Activated CD8-positive, alpha-beta memory T cell treated with anti-CD3 and anti-CD28 coated beads for 48 hours (primary cell): Measurements from ENCODE around the gene FXYD4.
"Not testable (repeated sequence)": the region's sequence is repeated elsewhere in the genome, so short reads cannot be mapped to it uniquely, and the experiment has no call there.

Experiments
- DNase-seq, 3 experiments: peaks; one replicate each; pipeline ENCODE4 v3.0.0-alpha.2; 2020; ENCODE audit warnings: low read depth in 2 of 3, low spot score in 2 of 3

Gene FXYD4

DNA sequence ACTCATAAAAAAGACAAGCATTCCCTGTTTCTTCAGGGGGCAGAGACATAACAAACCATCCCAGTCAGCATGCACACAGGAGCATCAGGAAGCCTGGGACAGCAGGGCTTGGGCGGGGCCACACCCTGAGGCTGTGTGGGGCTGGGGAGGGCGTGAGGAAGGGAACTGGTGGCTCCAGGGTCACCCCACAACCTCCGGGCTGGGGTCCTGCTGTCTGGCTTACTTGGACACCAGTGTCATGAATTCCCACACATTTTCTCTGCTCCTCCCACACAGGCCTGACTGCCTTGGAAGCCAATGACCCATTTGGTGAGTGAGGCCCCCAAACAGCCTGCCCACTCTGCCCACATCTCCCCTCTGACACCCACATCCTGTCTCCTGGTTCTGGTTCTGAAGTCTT lies 2.8 kb downstream of the FXYD4 start:
- DNase-seq = no peak

DNA sequence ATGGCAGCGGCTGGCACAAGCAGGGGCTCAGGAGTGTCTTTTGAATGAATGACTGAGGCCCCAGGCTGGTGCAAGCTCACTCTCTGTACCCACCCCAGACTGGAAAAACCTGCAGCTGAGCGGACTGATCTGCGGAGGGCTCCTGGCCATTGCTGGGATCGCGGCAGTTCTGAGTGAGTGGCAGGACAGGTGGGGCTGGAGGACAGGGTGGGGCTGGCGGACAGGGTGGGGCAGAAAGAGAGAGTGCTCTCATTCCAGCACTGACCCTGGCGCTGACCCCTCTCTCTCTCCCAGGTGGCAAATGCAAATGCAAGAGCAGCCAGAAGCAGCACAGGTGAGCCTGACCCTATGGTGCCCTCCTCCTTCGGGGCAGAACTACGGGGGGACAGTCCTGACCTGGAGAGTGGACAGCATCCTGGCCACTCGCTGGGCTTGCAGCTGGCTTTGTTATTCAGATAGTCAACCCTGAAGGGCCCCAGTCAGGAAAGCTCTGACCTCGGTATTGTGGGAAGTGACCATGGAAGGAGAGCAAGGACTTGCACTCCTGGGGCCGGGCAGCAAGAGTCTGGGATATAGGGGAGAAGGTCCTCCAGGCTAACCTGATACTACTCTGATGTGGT lies 4.1 kb downstream of the FXYD4 start:
- DNase-seq = no peak

DNA sequence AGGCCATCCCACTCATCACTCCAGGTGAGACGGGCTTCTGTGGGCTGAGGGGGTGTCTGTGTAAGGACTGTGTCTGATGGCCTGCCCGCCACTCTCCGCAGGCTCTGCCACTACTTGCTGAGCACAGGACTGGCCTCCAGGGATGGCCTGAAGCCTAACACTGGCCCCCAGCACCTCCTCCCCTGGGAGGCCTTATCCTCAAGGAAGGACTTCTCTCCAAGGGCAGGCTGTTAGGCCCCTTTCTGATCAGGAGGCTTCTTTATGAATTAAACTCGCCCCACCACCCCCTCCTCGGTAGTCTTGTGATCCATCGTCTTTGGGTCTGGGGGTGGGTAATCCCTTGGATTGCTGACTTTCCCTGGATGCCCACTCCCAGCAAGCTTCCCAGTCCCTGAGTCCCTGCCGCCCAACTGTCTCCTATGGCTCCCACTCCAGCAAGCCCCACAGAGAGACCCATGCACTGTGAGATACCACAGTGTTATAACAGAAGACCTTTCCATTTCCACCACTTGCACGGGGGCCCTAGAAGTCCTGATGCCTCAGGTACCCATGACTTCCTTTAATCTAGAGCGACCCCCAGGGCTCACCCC lies 4.7 kb downstream of the FXYD4 start:
- no peak for DNase-seq

DNA sequence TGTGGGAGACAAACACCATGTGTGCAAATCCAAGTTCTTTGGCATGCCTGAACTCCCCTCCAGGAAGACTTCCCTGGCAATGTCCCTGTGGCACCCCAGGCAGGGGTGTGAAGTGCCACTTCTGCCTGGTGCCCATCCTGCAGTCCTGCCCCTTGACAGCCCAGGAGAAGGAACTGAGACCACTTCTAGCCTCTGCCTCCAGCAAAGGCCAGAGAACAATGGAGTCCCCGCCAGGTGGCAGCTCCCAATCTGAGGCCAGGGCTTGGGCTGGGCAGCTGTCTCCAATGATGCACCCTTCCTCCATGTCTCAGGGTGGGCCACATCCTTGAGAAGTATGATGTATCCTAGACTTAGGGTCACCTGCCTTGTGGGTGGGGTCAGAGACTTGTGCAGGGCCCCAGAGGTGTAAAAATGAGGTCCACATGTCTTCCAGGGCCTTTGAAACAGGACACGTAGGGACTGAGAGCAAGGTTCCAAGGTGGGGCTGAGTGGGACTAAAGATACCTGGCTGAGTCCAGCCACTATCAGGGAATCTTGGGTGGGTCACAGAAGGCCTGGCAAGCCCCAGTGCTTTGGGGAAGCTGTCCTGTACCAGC lies 5.5 kb downstream of the FXYD4 start:
- DNase-seq = no peak

DNA sequence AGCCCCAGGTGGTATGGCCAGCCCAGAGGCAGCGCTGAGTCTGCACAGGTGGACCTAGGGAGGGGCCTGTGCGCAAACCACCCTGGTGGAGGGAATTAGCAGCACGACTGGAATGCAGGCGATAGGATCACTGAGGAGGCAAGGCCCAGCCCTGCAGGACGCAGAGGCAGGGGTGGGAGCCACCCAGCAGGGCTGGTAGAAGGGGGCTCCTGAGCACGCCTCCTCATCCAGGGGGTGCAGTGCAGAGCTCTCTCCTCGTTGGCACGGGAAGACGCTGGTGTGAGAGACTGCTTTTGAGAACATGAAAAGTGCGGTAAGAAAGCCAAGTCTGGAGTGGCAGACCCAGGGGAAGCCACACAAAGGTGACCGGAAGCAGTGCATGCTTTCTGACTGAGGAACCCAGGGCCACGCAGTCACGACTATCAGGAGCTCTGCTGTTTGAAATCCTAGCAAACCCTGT lies 6.0 kb downstream of the FXYD4 start:
- no peak for DNase-seq

DNA sequence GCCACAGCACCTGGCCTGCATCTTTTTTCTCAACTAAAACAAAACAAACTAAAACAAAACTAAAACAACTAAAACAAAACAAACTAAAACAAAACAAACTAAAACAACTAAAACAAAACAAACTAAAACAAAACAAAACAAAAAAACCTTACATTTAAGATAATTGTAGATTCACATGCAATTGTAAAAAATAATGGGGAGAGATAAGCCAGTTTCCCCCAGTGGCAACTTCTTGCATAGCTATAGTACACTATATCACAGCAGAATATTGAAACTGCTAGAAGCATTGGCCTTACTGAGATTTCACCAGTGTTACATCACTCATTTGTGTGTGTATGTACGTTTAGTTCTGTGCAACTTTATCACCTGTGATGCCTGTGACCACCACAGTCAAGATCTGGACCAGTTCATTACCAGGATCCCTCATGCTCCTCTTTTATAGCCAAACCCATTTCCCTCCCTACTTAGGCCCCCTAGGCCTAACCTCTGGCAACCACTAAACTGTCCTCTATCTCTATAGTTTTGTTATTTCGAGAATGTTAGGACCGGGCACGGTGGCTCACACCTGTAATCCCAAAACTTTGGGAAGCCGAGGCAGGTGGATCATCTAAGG lies 9.3 kb downstream of the FXYD4 start:
- no peak for DNase-seq

DNA sequence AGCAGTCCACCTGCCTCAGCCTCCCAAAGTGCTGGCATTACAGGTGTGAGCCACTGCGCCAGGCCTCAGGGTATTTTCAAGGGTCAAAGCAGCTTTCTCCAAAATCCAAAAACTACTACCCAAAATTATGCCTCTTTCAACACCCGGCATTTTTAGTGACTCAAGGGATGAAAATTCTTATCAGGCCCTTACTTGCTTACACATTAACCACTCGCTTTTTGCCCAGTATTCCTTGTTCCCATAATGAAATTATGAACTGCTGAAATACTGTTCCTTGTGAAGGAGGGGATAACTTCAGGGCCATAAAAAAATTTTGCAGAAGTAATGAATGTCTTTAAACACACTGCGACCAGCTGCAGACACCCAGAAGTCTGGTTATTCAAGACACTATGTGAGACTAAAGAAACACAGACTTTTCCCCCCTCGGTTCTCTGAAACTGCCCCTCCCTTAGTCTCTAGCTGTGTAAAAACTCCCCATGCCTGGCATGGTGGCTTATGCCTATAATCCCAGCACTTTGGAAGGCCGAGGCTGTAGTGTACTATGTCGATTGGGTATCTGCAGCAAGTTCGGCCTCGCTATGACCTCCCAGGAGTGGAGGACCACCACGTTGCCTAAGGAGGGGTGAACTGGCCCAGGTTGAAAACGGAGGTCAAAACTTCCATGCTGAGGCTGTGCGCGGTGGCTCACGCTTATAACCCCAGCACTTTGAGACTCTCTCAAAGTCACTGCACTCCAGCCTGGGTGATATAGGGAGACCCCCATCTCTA lies 12.0 kb downstream of the FXYD4 start:
- DNase-seq = no peak

DNA sequence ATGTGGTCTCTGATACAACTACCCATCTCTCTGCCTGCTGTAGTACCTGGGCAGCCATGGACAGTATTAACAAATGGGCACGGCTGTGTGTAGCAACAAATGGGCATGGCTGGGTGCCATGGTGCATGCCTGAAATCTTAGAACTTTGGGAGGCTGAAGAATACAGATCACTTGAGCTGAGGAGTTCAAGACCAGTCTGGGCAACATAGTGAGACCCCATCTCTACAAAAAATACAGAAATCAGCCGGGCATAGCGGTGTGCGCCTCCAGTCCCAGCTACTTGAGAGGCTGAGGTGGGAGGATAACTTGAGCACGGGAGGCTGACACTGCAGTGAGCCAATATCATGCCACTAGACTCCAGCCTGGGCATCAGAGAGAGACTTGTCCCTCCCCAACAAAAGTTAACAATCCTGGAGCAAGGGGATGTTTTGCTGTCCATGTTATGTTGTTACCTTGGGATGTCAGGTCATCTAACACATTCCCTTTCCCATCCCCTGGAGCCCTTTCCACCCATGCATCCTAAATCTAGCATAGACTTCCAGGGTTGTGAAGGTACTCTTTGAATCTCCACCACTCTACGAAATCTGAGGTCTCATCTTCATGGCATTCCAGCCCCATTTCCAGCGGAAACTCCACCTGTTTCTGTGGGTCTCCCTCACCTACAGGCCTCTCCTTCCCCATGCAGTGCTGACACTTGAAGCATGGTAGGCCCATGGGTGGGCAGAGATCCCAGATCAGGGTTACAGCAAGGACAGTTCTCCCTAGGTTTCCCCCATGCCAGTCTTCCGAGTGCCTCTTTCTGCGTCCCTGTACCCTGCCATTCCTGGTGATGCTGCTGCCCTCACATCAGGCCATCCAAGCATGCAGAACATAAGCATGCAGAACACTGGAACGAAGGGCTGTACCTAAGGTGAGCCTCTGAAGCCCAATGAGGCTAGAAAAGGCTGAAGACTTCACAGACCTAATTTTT lies 13.1 kb downstream of the FXYD4 start:
- DNase-seq = no peak

DNA sequence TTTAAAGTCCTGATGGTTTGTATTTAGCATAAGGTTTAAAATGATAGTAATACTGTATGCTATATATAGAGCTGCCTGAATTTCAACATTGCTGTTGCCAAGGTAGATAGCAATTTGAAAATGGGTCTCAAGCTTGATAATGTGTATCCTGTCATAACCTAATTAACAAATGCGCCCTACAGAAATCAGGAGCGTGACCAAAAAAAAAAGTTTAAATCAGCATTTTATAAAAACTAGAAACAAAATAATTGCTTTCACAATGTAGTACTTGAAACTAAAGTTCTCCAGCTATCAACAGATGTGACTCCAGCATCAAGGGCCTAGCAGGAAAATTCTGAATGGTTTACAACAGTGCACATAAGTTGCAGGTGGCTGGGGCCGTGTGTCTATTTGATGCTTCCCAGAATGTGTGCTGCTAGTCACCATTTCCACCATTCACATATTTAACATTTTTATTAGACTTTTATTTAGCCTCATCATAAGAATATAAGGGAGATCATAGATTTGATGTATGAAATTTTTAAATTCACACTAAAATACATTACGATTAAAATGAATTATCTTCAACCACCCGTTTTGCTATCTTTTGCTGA lies 14.1 kb downstream of the FXYD4 start:
- DNase-seq = no peak

DNA sequence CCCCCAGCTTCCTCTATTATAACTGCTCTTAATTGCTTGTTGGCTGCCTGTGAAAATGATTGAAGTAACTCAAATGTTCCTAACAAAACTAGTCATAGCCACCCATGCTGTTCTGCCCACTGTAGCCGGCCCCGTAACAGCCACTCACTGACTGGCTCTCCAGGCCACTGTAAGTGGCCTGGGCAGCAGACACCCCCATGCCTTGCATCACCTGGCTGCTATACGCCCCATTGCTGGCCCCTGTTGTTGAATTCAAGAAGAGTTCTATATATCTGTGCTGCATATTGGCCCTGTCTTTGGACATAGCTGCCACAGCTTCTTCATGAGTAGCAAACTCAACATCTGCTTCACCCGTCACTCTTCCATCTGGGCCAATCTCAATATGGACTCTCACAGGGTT lies 15.1 kb downstream of the FXYD4 start:
- no peak for DNase-seq

DNA sequence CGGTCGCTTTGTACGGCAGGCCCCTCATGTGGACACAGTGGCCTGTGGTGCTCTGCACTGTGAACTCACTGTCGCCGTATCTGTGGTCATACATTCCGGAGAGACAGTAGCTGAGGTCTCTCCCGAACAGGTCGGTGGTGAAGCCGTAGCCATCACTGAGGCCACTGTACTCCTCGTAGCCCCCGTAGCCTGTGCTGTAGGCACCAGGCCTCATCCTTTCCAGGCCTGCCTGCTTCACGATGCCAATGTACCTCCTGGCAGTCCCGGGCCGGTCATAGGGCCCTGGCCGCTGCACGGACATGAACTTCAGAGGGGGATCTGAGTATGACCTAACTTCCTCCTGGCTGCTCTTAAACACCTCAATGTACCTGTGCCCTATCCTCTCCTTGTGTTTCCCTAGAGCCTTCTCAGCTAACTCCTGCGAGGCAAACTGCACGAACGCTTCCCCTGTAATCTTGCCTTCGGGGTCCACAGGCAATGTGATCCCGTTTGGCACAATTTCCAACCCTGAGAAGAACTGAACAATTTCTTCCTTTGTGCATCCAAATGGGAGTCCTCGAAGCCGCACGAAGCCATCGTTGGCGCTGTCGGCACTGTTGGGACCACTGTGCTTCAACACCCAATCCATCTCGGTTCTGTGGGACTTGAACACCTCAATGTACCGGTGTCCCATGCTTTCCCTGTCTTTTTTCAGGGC lies 15.7 kb downstream of the FXYD4 start:
- DNase-seq = no peak

DNA sequence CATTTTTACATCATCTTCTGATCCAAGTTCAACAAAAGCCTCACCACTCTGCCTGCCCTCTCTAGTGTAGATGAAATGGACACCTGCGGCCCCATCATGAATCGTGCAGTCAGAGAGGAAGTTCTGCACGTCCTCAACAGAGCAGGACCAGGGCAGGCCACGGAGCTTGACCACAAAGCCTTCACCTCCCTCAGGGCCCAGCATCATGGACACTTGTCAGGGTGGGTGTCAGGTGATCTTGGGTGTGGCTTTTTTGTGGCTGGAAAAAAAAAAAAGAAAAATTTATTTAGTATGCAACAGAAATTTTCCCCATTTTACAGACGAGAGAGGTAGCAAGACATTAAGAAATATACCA lies 16.2 kb downstream of the FXYD4 start:
- no peak for DNase-seq

DNA sequence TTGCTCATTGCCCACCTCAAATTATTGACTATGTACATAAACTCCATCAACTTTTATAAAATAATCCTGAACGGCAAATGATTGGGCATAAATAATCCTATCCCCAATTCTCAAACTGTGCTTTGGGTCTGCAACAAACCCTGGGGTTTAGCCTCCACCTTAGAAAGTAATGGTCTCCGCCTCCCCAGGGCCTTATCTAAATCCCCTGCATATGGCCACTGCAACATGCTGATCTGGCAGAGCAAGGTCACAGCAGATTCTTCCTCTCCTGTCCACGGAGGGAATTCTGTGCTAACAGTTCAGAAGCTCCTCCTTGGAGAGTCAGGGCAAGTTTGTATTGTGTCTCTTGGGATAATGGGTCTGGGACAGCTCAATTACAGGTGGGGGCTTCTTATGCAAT lies 18.4 kb downstream of the FXYD4 start:
- no peak for DNase-seq

DNA sequence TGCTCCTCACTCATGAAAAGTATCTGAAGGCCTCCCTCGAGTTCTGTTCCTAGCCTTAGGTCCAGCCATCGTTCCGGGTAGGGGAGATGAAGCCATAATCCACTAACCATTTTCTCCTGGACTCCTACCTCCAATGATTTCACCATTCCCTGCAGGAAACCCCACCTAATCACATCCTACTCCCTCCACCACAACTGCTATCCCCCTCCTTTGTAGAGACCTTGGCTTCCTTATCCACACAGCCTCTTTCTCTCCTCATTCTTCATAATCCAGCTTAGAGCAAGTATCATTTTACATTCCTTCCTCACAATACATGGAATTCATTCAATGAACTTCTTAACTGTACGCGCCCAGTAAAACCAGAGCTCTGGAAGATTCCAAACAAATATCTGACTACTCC lies 18.9 kb downstream of the FXYD4 start:
- no peak for DNase-seq

DNA sequence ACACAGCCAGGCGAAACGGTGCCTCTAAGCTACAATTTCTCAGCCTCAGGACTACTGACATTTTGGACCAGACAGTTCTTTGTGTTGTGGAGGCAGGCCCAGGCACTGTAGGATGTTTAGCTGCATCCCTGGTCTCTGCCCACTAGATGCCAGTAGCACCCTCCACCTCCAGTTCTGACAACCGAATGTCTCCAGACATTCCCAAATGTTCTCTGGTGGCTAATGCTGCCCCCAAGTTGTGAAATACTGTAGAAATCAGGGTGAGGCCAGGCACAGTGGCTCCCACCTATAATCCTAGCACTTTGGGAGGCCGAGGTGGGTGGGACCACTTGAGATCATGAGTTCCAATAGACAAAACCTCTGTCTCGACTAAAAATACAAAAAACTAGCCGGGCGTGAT lies 19.3 kb downstream of the FXYD4 start:
- no peak for DNase-seq

DNA sequence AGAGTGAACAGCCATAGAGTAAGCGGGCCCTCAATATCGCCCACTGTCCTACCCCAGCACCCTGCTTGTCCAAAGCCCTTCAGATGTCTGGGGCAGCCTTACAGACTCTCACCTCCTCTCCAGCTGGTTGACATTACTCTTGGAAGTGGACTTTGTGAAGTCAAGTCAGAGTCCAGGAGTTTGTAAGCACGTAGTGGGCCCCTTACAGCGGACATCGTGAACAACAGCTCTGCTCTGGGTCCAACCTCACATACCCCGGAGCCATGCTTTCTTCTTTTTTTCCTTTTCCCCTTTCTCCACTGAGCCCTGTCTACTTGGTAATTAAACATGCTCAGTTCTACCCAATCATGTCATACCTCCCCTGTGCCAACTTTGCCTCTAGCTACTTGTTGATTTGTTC lies 20.1 kb downstream of the FXYD4 start:
- DNase-seq = no peak

DNA sequence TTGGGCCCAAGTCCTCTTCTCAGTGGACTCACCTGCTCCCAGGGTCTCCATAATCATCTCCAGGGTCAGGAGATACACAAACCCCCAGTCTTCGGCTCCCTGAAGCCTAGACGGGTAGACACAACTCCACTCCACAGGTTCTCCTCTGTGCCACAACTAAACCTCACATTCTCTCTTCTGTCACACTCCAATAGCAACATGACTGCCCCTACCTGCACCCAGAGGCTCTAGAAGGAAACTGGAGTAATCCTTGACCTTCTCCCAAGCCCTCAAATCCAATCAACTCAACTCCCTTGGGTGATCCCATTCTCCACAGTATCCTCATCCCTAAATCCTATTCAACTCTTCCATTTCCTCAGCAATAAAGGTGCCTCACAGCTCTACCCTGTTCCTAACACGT lies 21.3 kb downstream of the FXYD4 start:
- DNase-seq = no peak

DNA sequence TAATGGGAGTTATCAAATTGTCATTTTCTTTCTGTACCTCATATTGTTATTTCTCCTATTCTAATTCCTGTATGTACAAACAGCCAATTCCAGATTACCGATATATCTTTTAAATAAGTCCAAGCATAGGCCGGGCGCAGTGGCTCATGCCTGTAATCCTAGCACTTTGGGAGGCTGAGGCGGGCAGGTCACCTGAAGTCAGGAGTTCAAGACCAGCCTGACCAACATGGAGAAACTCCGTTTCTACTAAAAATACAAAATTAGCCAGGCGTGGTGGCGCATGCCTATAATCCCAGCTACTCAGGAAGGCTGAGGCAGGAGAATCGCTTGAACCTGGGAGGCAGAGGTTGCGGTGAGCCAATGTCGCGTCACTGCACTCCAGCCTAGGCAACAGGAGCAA lies 21.8 kb downstream of the FXYD4 start:
- not testable (repeated sequence) for DNase-seq

DNA sequence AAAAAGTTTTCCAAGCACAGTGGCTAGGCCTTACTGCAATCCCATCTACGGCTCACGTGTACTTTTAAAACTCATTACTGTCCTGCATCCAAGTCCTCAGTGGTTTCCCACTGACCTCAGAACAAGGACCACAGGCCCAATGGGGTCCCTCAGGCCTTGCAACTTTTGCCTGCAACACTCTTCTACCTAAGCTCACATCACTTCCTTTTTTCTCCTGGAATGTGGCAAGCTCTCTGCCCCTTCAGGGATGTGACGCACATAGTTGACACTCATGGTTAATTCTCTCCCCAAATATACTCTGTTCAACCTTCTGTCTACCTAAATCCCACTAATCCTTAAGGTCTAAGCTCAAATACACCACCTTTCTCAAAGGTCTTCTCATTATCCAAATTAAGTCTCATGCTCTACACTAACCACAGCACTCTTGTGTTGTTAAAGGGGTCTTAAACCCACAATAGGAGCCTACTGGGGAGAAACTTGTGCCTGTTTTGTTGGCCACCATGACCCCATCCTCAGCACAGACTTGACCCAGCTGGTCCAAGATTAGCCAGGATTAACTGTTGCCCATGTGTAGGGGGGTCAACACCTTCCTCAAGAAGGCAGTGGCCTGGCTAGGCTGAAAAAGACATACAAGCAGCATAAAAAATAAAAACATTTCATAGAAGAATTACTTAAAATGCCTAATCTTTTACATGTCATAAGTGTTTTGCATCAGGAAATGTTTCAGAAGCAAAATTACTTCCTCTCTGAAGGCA lies 22.3 kb downstream of the FXYD4 start:
- no peak for DNase-seq
